ENCODE measurements around the gene ZNF608. TPM values are rescaled to one million over a fixed set of nuclear protein-coding genes. Genes with fewer than 3 reads are reported as not detected.

The ZNF608 gene
- total RNA-seq, 1 experiment from 2014 or later, result 12.1 TPM

DNA sequence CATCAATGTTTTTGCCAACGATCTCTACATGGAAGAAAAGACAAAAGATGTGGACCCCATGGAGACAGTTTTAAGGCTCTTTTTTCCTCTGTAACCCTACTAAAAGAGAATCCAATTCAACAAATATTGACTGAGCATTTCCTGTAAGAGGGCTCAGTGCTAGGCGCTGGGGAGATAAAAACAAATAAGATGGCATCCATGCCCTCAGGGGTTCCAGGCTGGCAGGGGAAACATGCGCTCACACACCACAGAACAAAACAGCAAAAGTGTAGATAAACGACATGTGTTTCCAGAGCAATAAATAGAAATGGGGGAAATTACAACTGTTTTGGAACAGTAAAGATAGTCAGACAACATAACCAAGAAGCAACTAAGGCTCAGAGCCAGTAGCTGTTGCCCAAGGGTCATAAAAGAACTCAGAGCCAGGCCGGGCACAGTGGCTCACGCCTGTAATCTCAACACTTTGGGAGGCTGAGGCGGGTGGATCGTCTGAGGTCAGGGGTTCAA, 25.2 kb downstream of the ZNF608 start:
- no peak overlapping the region for H3K4me2 ChIP-seq (ENCODE audit: low read depth, low read length, poor library complexity, severe bottlenecking)
- no peak for DNase-seq

DNA sequence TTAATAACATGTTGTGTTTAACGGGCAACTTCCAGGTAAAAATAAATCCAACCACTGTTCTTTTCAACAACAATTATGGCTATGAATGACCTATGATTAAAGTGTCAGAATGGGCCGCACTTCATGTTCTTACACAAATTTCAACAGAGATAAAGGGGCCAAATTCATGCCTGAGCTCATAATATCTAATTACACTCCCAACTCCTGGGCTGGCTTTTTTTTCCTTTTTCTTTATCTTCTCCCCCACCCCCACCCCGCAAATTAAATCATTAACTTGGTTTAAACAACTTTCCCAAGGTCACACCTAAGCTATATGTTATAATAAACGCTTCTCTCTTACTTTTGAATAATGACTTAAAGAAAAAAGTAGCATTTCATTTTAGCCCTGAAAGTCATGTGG, 25.8 kb downstream of the ZNF608 start:
- Histone ChIP-seq H4K20me1 (ENCODE audit: insufficient read depth, low read depth, low read length) (no peaks in the 10 kb centered on the region), H3K9me2 (replicated peaks; ENCODE audit: insufficient read depth, low read length) (no peaks in the 10 kb centered on the region), H3K36me3 (ENCODE audit: insufficient read depth, low read length) (no peaks in the 10 kb centered on the region), H3K4me1 (ENCODE audit: low read length) (peaks cover 37% of the 10 kb centered on the region), H3K9ac (ENCODE audit: low read length) (no peak overlapping the region), H3K27me3 (ENCODE audit: low read length) (no peaks in the 10 kb centered on the region), H3K4me3 (ENCODE audit: low read length) (no peak overlapping the region), H2AFZ (ENCODE audit: low read length) (no peak overlapping the region), H3K9me3 (ENCODE audit: low read length) (no peaks in the 10 kb centered on the region), H3K27ac (ENCODE audit: low read length) (no peak overlapping the region), H3K4me2 (ENCODE audit: low read depth, low read length, poor library complexity, severe bottlenecking) (no peak overlapping the region), H3K79me2 (ENCODE audit: low read length) (no peaks in the 10 kb centered on the region)
- no peak for DNase-seq

More for the DNA sequence above, 25.2 kb downstream of the ZNF608 start:
- no peaks in the 10 kb centered on the region for H3K36me3 ChIP-seq (ENCODE audit: insufficient read depth, low read length)
- no peaks in the 10 kb centered on the region for H4K20me1 ChIP-seq (ENCODE audit: insufficient read depth, low read depth, low read length)
- peaks cover 39% of the 10 kb centered on the region for H3K4me1 ChIP-seq (ENCODE audit: low read length)
- H3K9me3 ChIP-seq (ENCODE audit: low read length), result no peaks in the 10 kb centered on the region
- H3K27ac ChIP-seq (ENCODE audit: low read length), result no peak overlapping the region
- no peak overlapping the region for H3K9ac ChIP-seq (ENCODE audit: low read length)
- no peaks in the 10 kb centered on the region for H3K27me3 ChIP-seq (ENCODE audit: low read length)
- H3K9me2 ChIP-seq (replicated peaks; ENCODE audit: insufficient read depth, low read length), result no peaks in the 10 kb centered on the region
- no peaks in the 10 kb centered on the region for H3K79me2 ChIP-seq (ENCODE audit: low read length)
- H2AFZ ChIP-seq (ENCODE audit: low read length), result no peak overlapping the region
- H3K4me3 ChIP-seq (ENCODE audit: low read length), result no peak overlapping the region

- Histone ChIP-seq H3K36me3 (ENCODE audit: insufficient read depth, low read length) (no peaks in the 10 kb centered on the region), H3K79me2 (ENCODE audit: low read length) (no peaks in the 10 kb centered on the region), H3K27me3 (ENCODE audit: low read length) (no peaks in the 10 kb centered on the region), H3K27ac (ENCODE audit: low read length) (no peak overlapping the region), H3K4me1 (ENCODE audit: low read length) (peaks cover 25% of the 10 kb centered on the region), H3K9ac (ENCODE audit: low read length) (no peak overlapping the region), H2AFZ (ENCODE audit: low read length) (no peak overlapping the region), H3K9me2 (replicated peaks; ENCODE audit: insufficient read depth, low read length) (no peaks in the 10 kb centered on the region), H3K4me3 (ENCODE audit: low read length) (no peak overlapping the region), H3K9me3 (ENCODE audit: low read length) (no peaks in the 10 kb centered on the region), H4K20me1 (ENCODE audit: insufficient read depth, low read depth, low read length) (no peaks in the 10 kb centered on the region), H3K4me2 (ENCODE audit: low read depth, low read length, poor library complexity, severe bottlenecking) (no peak overlapping the region)
- no peak for DNase-seq
Measured at GRCh38 chr5:124719113-124719967, 27.1 kb downstream of the ZNF608 start.

- no peak overlapping the region for H3K9ac ChIP-seq (ENCODE audit: low read length)
- H3K4me2 ChIP-seq (ENCODE audit: low read depth, low read length, poor library complexity, severe bottlenecking), result peak overlapping the region; percentile 2
- H3K36me3 ChIP-seq (ENCODE audit: insufficient read depth, low read length), result no peaks in the 10 kb centered on the region
- no peak for DNase-seq
- H3K9me2 ChIP-seq (replicated peaks; ENCODE audit: insufficient read depth, low read length), result no peaks in the 10 kb centered on the region
- no peaks in the 10 kb centered on the region for H4K20me1 ChIP-seq (ENCODE audit: insufficient read depth, low read depth, low read length)
- H3K27me3 ChIP-seq (ENCODE audit: low read length), result no peaks in the 10 kb centered on the region
- no peak overlapping the region for H3K27ac ChIP-seq (ENCODE audit: low read length)
- no peak overlapping the region for H2AFZ ChIP-seq (ENCODE audit: low read length)
- H3K9me3 ChIP-seq (ENCODE audit: low read length), result no peaks in the 10 kb centered on the region
- no peaks in the 10 kb centered on the region for H3K79me2 ChIP-seq (ENCODE audit: low read length)
- H3K4me1 ChIP-seq (ENCODE audit: low read length), result peaks cover 28% of the 10 kb centered on the region
- no peak overlapping the region for H3K4me3 ChIP-seq (ENCODE audit: low read length)
Measured at GRCh38 chr5:124718380-124718789, 28.1 kb downstream of the ZNF608 start.

DNA sequence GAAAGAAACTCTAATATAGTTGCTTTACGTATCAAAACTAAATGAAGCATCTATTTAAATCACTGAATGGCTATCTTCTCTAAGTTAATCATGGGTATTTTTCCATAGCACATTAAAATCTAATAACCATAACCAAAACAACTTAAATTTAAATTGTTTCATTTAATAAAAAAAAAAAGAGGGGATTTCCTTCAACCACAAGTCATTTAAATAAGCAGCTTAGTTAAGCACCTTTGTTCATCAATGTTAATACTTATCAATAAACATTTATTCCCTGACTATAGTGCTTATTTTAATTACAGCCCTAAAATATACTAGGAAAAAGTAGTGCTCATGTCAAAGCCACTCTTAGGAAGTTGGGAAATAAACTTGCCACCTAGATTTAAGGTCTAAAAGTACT, 30.3 kb downstream of the ZNF608 start:
- no peaks in the 10 kb centered on the region for H3K27me3 ChIP-seq (ENCODE audit: low read length)
- H3K4me3 ChIP-seq (ENCODE audit: low read length), result no peak overlapping the region
- H4K20me1 ChIP-seq (ENCODE audit: insufficient read depth, low read depth, low read length), result no peaks in the 10 kb centered on the region; the same call in 1 of the 2 replicates
- no peak overlapping the region for H2AFZ ChIP-seq (ENCODE audit: low read length)
- H3K4me2 ChIP-seq (ENCODE audit: low read depth, low read length, poor library complexity, severe bottlenecking), result no peak overlapping the region
- peaks cover 34% of the 10 kb centered on the region for H3K4me1 ChIP-seq (ENCODE audit: low read length)
- H3K36me3 ChIP-seq (ENCODE audit: insufficient read depth, low read length), result no peaks in the 10 kb centered on the region
- no peak for DNase-seq
- no peak overlapping the region for H3K27ac ChIP-seq (ENCODE audit: low read length)
- H3K9me3 ChIP-seq (ENCODE audit: low read length), result no peaks in the 10 kb centered on the region
- no peak overlapping the region for H3K9ac ChIP-seq (ENCODE audit: low read length)
- H3K79me2 ChIP-seq (ENCODE audit: low read length), result no peaks in the 10 kb centered on the region
- H3K9me2 ChIP-seq (replicated peaks; ENCODE audit: insufficient read depth, low read length), result no peaks in the 10 kb centered on the region

GRCh38 chr5:124714910-124715309, 31.5 kb downstream of the ZNF608 start:
- Histone ChIP-seq H3K9me3 (ENCODE audit: low read length) (no peaks in the 10 kb centered on the region), H3K79me2 (ENCODE audit: low read length) (no peaks in the 10 kb centered on the region), H3K4me2 (ENCODE audit: low read depth, low read length, poor library complexity, severe bottlenecking) (no peak overlapping the region), H3K4me3 (ENCODE audit: low read length) (no peak overlapping the region), H2AFZ (ENCODE audit: low read length) (no peak overlapping the region), H3K27ac (ENCODE audit: low read length) (no peak overlapping the region), H4K20me1 (ENCODE audit: insufficient read depth, low read depth, low read length) (no peaks in the 10 kb centered on the region; the same call in 1 of the 2 replicates), H3K9me2 (replicated peaks; ENCODE audit: insufficient read depth, low read length) (no peaks in the 10 kb centered on the region), H3K4me1 (ENCODE audit: low read length) (peaks cover 34% of the 10 kb centered on the region), H3K36me3 (ENCODE audit: insufficient read depth, low read length) (no peaks in the 10 kb centered on the region), H3K9ac (ENCODE audit: low read length) (no peak overlapping the region), H3K27me3 (ENCODE audit: low read length) (no peaks in the 10 kb centered on the region)
- DNase-seq, result no peak

GRCh38 chr5:124713595-124713994, 32.8 kb downstream of the ZNF608 start:
- no peaks in the 10 kb centered on the region for H3K27me3 ChIP-seq (ENCODE audit: low read length)
- no peaks in the 10 kb centered on the region for H3K9me3 ChIP-seq (ENCODE audit: low read length)
- no peaks in the 10 kb centered on the region for H3K36me3 ChIP-seq (ENCODE audit: insufficient read depth, low read length)
- H3K9ac ChIP-seq (ENCODE audit: low read length), result no peak overlapping the region
- H3K9me2 ChIP-seq (replicated peaks; ENCODE audit: insufficient read depth, low read length), result no peaks in the 10 kb centered on the region
- no peaks in the 10 kb centered on the region; the same call in 1 of the 2 replicates for H4K20me1 ChIP-seq (ENCODE audit: insufficient read depth, low read depth, low read length)
- no peak overlapping the region for H3K4me3 ChIP-seq (ENCODE audit: low read length)
- no peak overlapping the region for H2AFZ ChIP-seq (ENCODE audit: low read length)
- no peaks in the 10 kb centered on the region for H3K79me2 ChIP-seq (ENCODE audit: low read length)
- DNase-seq, result no peak
- H3K4me2 ChIP-seq (ENCODE audit: low read depth, low read length, poor library complexity, severe bottlenecking), result peak overlapping the region; percentile 36
- no peak overlapping the region for H3K27ac ChIP-seq (ENCODE audit: low read length)
- H3K4me1 ChIP-seq (ENCODE audit: low read length), result peaks cover 36% of the 10 kb centered on the region

GRCh38 chr5:124712731-124713305, 33.6 kb downstream of the ZNF608 start:
- Histone ChIP-seq H3K4me2 (ENCODE audit: low read depth, low read length, poor library complexity, severe bottlenecking) (peak overlapping the region; percentile 36), H3K9me3 (ENCODE audit: low read length) (no peaks in the 10 kb centered on the region), H3K79me2 (ENCODE audit: low read length) (no peaks in the 10 kb centered on the region), H3K36me3 (ENCODE audit: insufficient read depth, low read length) (no peaks in the 10 kb centered on the region), H3K9ac (ENCODE audit: low read length) (no peak overlapping the region), H2AFZ (ENCODE audit: low read length) (no peak overlapping the region), H3K27ac (ENCODE audit: low read length) (no peak overlapping the region), H3K4me3 (ENCODE audit: low read length) (no peak overlapping the region), H4K20me1 (ENCODE audit: insufficient read depth, low read depth, low read length) (no peaks in the 10 kb centered on the region; the same call in 1 of the 2 replicates), H3K27me3 (ENCODE audit: low read length) (no peaks in the 10 kb centered on the region), H3K9me2 (replicated peaks; ENCODE audit: insufficient read depth, low read length) (no peaks in the 10 kb centered on the region), H3K4me1 (ENCODE audit: low read length) (peaks cover 36% of the 10 kb centered on the region)
- no peak for DNase-seq
